ENCODE results near the gene AFF4.
"Not testable (repeated sequence)": the region's sequence is repeated elsewhere in the genome, so short reads cannot be mapped to it uniquely, and the experiment has no call there.

Gene AFF4

DNA sequence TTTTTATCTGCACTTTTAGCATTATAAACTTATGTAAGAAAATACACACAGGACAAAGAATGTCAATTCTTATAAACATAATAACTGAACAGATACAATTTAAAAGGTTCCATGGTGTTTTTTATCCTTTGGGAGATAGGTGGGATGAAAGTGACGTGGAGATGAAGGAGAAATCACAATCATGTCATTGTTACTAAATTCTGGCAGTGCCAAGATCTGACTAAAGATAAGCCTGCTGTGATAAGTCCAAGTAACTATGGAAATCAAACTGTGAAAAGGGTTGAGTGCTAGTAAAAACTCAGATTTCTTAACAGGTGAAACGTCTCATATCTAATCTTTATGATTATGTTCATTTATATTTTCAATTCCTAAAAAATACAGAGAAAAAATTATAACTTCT lies 78.9 kb downstream of the AFF4 start:
- DNase-seq, result no peak

- peak; percentile 27 for DNase-seq
Measured at GRCh38 chr5:132883261-132883834, 80.1 kb downstream of the AFF4 start.

DNA sequence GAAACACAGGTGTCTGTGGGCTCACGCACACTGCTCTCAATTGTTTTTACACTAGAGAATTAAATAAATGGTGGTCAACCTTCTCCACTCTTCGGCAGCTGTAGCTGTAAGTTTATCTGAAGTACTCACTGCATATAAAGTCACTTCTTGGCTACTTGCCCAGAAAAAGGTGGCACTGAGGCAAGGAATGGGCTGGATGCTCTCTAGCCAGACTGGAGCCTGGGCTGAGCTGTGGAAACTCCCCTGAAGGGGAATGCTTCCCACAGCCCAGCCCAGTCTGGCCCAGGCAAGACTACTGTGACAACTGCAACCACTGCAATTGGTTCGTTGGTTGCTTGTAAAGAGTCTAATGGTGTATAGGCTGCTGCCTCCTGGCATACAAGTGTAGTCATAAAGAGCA lies 85.5 kb downstream of the AFF4 start:
- DNase-seq, result peak; percentile 33

GRCh38 chr5:132877466-132877865 lies 86.0 kb downstream of the AFF4 start:
- no peak for DNase-seq

DNA sequence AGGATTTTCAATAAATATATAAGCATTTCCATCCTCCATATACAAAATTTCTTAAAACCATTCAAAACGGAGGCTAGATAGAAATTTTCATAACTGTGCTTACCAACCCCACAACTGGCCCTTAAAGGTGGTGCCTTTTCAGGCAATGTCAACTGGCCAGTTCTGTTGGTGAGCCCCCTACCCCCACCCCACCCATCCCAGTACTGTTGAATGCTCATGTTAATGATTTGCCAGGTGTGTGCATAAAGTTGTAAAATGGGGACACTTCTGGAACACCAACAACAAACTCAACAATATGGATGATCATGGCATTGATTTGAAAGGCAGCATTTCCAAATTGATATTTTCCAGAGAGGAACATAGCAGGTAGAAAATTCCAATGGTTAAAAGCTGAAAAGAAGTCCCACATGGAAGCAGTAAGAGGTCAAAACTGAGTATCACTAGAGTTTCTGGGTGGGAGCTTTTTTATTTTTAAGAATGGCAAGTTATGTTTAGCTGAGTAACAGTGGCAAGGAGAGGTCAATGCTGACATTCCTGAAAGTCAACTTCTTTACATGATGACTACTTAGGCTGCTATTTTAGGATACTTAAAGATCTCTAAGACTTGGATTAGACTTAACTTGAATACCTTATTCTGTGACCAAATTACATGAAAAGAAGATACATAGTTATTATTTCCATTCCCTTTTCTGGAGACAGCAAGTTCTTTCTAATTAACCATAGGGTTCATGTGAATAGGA lies 87.2 kb downstream of the AFF4 start:
- DNase-seq, result no peak

DNA sequence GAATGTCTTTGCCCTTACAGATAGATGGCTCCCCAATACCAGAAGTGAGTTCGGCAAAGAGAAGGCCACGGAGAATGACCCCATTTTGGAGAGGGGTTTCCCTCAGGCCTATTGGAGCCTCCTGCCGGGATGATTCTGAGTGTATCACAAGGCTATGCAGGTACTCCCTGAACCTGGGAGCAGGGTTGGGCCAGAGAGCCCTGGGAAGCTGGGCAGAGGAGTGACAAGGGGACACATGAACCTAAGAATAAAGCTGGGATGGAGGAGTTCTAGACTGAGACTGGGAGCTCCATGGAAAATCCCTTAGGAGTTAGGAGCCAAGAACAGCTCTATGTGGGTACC lies 89.5 kb downstream of the AFF4 start:
- DNase-seq, result no peak

DNA sequence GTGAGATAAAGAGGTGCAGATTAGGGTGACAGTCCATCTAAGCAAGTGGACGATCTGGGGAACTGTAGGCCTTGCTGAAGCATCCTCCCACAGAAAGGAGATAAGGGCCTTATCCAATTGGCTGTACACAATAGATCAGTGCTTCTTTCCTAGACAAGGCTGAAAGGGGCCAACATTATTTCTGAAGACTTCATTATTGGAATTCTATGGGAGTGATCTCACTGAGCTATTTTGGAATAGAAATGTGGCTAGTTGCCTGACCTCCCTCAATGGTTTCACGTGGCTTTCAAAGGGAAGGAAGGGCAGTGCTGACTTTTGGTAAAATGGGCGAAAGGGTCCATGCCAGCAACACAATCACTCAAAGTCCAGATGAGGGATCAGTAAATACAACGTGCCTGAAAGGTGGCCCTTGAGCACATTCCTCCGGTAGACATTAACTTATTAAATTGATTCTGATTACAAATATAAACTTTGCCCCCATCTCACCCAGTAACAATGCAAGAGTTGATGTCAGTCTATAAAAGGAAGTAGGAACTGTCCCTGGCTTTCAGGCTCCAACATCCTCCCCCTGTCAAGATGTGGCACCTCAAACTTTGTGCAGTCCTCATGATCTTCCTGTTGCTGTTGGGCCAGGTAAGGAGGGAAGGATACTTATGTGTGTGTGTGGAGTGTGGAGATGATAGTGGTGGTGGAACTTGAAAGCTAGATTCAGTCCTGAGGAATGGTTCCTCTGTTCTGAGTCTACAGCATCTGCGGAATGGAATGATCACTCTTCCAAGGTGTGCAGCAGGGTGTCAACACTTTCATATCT lies 90.1 kb downstream of the AFF4 start, which contains the start of gene LEAP2:
TSS of gene LEAP2 (plus strand) at position 550 of the 811 bp plus-strand sequence. CDS start at position 577, 27 bp downstream.
- no peak for DNase-seq

- no peak for DNase-seq
Measured at GRCh38 chr5:132872788-132873118, 90.7 kb downstream of the AFF4 start.

- no peak for DNase-seq
Measured at GRCh38 chr5:132871459-132872284, 91.8 kb downstream of the AFF4 start.

GRCh38 chr5:132870801-132871200 lies 92.6 kb downstream of the AFF4 start:
- DNase-seq, result no peak

DNA sequence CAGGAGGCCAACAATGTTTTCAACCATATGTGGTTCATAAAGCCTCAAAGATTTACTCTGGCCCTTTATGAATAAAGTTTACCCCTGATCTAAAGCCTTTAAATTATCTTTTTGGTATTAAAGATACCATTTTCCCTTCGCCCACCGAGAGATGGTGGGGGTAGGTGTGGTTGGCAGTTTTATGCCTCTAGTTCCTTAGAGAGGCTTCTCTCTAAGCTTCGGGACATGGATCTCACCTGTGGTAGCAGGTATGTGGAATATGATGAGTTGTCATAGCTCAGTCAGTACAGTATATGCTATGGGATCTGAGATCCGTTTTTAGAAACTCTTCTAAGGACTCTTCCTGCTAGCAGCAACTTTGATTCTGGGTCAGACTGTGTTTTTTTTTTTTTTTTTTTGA lies 94.7 kb downstream of the AFF4 start:
- DNase-seq, result no peak

- no peak for DNase-seq
Measured at GRCh38 chr5:132867046-132867451, 96.4 kb downstream of the AFF4 start.

DNA sequence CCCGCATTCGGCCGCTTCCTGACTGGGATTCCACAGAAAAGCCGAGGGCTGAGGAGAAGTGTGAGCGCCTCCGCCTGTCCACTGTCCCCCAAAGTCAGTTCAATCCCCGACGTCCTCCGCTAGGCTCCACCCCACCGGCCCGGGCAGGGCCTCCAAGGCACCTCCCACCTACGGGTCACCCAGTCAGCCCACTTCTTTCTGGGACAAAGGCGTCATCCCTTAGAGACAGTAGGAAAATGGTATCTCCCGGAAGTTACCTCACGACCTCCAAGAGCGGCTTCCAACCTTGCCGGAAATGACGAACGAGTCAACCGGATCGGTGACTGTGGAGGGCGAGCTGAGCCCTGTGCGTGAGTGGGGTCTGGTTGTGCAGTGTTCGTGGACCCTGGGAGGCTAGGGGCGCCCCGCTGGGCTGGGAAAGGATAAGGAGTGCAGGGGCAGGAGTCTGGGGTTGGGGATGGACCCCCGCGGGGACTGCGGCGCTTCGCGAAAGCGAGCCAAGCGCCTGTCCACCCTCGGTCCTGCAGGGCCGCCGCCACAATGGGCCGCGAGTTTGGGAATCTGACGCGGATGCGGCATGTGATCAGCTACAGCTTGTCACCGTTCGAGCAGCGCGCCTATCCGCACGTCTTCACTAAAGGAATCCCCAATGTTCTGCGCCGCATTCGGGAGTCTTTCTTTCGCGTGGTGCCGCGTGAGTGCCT lies 96.9 kb downstream of the AFF4 start, which contains the start of the genes GDF9 and UQCRQ:
TSS of gene GDF9 (minus strand) at position 128 of the 704 bp plus-strand sequence. CDS start 1,936 bp downstream, outside the sequence.
TSS of gene UQCRQ (plus strand) at position 301 of the 704 bp plus-strand sequence. CDS start at position 541, 240 bp downstream.
- DNase-seq, result peak; percentile 90

DNA sequence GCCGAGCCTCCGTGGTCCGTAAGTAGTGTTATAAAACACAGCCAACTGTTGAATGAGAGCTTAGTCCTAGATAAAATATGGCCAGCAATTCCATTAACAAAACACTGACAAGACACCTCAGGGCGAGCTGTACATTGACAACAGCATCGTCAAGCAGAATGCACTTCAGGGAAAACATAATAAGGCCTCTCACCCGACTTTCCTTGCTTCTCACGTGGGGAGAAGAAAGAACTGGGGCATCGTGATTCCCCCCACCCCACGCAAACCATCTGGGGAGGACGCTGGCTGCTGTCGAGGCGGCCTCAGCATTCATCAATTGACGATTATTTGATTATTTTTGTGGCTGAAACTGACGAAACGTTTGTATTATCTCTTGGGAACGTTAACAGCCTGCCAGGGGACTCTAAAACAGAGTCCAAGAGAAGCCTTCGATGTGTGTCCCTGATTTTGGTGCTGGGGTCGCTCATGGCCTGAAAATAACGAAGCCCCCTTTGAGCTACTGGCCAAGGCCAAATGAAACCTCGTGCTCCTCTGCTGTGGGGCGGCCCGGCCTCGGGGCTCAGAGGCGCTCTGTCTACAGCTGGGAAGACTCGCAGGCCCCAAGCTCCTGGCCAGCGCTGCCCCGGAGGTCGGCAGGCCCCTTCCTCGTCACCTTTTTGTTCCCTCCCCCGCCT lies 97.6 kb downstream of the AFF4 start:
- no peak for DNase-seq

DNA sequence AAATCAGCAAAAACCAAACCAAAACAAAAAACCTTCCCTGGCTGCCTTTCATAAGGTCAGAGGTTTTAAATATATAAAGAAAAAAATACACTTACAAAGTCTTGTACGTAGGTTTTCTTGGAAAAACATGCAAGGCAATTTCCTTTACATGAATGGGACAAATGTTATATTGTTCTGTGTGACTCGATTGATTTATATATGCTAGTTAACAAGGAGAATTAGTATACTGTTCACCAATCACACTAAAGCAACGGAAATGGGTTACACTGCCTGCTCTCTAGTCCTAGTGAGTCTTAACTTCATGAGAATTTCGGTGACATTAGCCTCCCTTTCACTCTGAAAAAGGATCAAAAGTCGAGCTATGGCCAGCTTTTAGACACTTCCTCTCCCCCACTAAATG lies 102.7 kb downstream of the AFF4 start:
- DNase-seq, result no peak

DNA sequence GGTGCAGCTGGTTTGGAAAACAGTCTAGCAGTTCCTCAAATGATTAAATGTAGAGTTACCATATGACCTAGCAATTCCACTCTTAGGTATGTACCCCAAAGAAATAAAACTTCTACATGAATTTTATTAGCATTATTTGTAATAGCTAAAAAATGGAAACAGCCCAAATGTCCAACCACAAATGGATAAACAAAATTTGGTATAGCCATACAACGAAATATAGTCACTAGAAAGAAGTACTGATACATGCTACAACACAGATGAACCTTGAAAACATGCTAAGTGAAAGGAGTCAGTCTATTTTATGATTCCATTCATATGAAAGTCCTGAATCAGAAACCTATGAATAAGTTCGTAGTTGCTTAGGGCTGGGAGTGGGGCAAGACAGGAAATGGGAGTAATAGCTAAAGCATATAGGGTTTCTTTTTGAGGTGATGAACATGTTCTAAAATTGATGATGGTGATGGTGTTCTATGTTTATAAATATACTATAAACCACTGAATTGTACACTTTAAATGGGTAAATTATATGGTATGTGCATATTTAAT lies 103.5 kb downstream of the AFF4 start:
- no peak for DNase-seq

- no peak for DNase-seq
Measured at GRCh38 chr5:132856011-132856410, 107.4 kb downstream of the AFF4 start.

GRCh38 chr5:132854992-132855391 lies 108.4 kb downstream of the AFF4 start:
- not testable (repeated sequence) for DNase-seq

GRCh38 chr5:132854301-132854700 lies 109.1 kb downstream of the AFF4 start:
- DNase-seq, result no peak

DNA sequence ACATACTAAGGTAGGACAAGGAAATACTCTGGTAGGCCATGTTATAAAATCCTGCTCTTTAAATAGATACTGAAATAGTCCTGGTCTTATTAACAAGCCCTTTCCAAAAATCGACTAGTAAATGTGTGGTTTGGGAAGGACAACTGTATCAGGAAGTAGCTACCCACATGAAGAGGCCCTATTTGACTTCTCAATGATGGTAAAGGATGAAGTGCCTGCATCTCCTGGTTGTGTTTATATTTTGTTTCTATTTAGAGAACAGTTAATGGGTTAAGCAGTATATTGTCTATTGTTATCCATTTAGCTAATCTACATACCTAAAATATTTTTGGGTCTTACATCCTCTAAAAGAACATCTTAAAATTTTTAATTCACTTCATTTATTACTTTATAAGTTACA lies 109.6 kb downstream of the AFF4 start:
- DNase-seq, result no peak

- no peak for DNase-seq
Measured at GRCh38 chr5:132853323-132853722, 110.1 kb downstream of the AFF4 start.

Measured in NCI-H510A treated with DMSO at 0.1 percent for 48 hours (cell line).